Measurements from ENCODE around the gene PARD3.

The PARD3 gene

GRCh38 chr10:34764472-34764946 is 50.6 kb downstream of the PARD3 start:
- no peaks in the 10 kb centered on the region for H3K36me3 ChIP-seq
- no peak overlapping the region for H3K4me3 ChIP-seq
- no peaks in the 10 kb centered on the region for H3K9me3 ChIP-seq
- TF ChIP-seq CTCF (IDR thresholded peaks at IDR 0.05) = no peak
- DNase-seq = no peak
- H3K27ac ChIP-seq = no peak overlapping the region
- H3K27me3 ChIP-seq = no peaks in the 10 kb centered on the region
- intact Hi-C loops (cut with DNase I; ENCODE audit: low total_unique reads) = no loop called here
- peaks cover 0 to 20% (median 12%) of the 10 kb centered on the region in 4 donors for H3K4me1 ChIP-seq

DNA sequence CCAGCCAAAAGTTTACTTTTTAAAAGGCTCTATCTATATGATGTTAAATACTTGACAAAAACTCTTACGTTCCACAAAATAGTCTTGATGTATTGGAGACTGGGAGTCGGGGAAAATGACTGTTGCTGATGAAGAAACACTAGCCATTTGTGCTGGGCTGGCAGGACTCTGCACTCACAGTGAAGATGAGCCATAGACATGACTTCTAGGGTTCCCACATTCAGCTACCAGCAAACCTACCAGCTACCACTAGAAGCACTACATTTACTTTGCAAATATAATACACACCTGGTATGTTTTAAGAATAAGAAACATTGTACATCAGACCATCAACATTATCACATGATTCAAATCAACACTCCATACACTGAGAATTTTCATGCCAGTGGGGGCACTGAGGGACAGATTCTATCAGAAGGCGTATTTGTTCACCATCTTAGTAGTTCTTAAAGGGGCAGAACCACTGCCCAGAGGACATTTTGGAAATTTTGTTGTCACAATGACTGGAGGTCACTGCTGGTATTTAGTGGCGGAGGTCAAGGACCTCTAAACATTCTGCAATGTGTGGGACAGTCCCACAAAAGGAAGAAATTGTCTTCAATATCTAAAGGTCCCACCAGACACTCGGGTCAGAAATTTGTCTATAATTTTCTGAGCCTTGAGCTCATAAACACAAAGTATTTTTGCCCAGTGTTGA is 52.3 kb downstream of the PARD3 start:
- no peaks in the 10 kb centered on the region for H3K9me3 ChIP-seq
- peaks cover 0 to 21% (median 8%) of the 10 kb centered on the region in 4 donors for H3K4me1 ChIP-seq
- no peak for DNase-seq
- H3K36me3 ChIP-seq = no peaks in the 10 kb centered on the region
- no peak overlapping the region for H3K27ac ChIP-seq
- H3K27me3 ChIP-seq = no peaks in the 10 kb centered on the region
- intact Hi-C loops (cut with DNase I; ENCODE audit: low total_unique reads) = no loop called here
- no peak overlapping the region for H3K4me3 ChIP-seq
- no peak for TF ChIP-seq CTCF (IDR thresholded peaks at IDR 0.05)

DNA sequence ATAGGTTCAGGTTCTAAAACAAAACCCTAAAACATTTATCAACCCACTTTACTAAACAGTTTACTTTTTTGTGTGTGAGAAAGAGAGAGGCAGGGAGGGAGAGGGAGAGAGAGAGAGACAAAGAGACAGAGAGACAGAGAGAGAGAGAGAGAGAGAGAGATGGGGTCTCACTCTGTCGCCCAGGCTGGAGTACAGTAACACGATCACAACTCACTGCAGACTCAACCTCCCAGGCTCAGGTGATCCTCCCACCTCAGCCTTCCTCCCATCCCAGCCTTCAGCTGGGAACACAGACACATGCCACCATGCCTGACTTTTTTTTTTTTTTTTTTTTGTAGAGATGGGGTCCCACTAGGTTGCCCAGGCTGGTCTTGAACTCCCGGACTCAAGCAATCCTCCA is 52.9 kb downstream of the PARD3 start:
- TF ChIP-seq CTCF (IDR thresholded peaks at IDR 0.05) = no peak
- H3K4me1 ChIP-seq = peaks cover 0 to 26% (median 11%) of the 10 kb centered on the region in 4 donors
- H3K27me3 ChIP-seq = no peaks in the 10 kb centered on the region
- no peak for DNase-seq
- no peak overlapping the region for H3K4me3 ChIP-seq
- H3K27ac ChIP-seq = no peak overlapping the region
- intact Hi-C loops (cut with DNase I; ENCODE audit: low total_unique reads) = no loop called here
- no peaks in the 10 kb centered on the region for H3K36me3 ChIP-seq
- no peaks in the 10 kb centered on the region for H3K9me3 ChIP-seq

DNA sequence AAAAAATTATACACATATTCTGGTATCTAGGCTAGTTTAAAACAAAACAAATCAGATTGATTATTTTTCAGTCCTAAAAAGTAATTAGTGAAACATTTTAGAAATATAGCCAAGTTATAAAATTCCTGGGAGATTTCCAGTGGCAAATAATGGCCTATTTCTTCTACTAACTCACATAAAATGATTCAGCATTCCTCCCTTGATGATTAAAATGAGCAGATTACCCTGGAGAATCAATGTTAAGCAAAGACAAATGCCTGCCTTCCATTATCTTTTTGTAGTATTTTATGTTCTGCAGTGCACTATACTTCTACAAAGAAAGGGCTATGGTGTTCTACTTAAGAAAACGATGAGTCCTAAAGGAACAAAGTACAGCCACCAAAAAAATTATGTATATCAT is 53.6 kb downstream of the PARD3 start:
- H3K27ac ChIP-seq = no peak overlapping the region
- DNase-seq = no peak
- no peak overlapping the region for H3K4me3 ChIP-seq
- no peaks in the 10 kb centered on the region for H3K27me3 ChIP-seq
- no peaks in the 10 kb centered on the region for H3K36me3 ChIP-seq
- H3K9me3 ChIP-seq = no peaks in the 10 kb centered on the region
- peaks cover 0 to 26% (median 11%) of the 10 kb centered on the region in 4 donors for H3K4me1 ChIP-seq
- intact Hi-C loops (cut with DNase I; ENCODE audit: low total_unique reads) = no loop called here
- TF ChIP-seq CTCF (IDR thresholded peaks at IDR 0.05) = no peak

DNA sequence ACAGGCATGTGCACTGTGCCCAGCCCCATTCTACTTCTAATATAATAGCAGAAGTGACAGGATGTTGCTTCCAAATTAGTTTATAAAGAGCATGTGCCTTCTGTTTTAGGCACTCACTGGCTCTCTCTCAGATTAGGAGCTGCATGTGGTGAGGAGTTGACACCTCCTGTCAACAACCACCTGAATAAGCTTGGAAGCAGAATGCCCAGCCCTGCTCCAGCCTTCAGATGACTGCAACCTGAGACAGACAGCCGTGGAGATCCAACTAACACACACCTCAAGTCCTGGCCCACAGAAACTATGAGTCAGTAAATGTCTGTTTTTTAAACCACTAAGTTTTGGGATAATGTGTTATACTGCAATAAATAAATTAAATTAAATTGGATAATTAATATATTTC is 54.5 kb downstream of the PARD3 start:
- intact Hi-C loops (cut with DNase I; ENCODE audit: low total_unique reads) = no loop called here
- peaks cover 0 to 26% (median 9%) of the 10 kb centered on the region in 4 donors for H3K4me1 ChIP-seq

More for the DNA sequence above, 54.5 kb downstream of the PARD3 start:
- H3K9me3 ChIP-seq = no peaks in the 10 kb centered on the region
- no peaks in the 10 kb centered on the region for H3K27me3 ChIP-seq
- TF ChIP-seq CTCF (IDR thresholded peaks at IDR 0.05) = no peak
- H3K4me3 ChIP-seq = no peak overlapping the region
- DNase-seq = no peak
- no peaks in the 10 kb centered on the region for H3K36me3 ChIP-seq
- no peak overlapping the region for H3K27ac ChIP-seq
